ENCODE data around the gene HTT.

HTT gene

GRCh38 chr4:3188118-3188517 lies 113.6 kb downstream of the HTT start:
- no peak for DNase-seq (ENCODE audit: low read depth)
- no peak for TF ChIP-seq CTCF (conservative IDR thresholded peaks at IDR 0.05; ENCODE audit: control insufficient read depth, insufficient read depth, low read depth, low read length)
- H3K4me3 ChIP-seq (ENCODE audit: control insufficient read depth, low read depth, low read length): no peak overlapping the region

- no peak overlapping the region for H3K4me3 ChIP-seq (ENCODE audit: control insufficient read depth, low read depth, low read length)
- no peak for DNase-seq (ENCODE audit: low read depth)
- no peak for TF ChIP-seq CTCF (conservative IDR thresholded peaks at IDR 0.05; ENCODE audit: control insufficient read depth, insufficient read depth, low read depth, low read length)
Measured at GRCh38 chr4:3189459-3189858, 115.0 kb downstream of the HTT start.

- no peak for DNase-seq (ENCODE audit: low read depth)
- TF ChIP-seq CTCF (conservative IDR thresholded peaks at IDR 0.05; ENCODE audit: control insufficient read depth, insufficient read depth, low read depth, low read length): no peak
- no peak overlapping the region for H3K4me3 ChIP-seq (ENCODE audit: control insufficient read depth, low read depth, low read length)
Measured at GRCh38 chr4:3190549-3190948, 116.1 kb downstream of the HTT start.

GRCh38 chr4:3192188-3192587 lies 117.7 kb downstream of the HTT start:
- no peak for TF ChIP-seq CTCF (conservative IDR thresholded peaks at IDR 0.05; ENCODE audit: control insufficient read depth, insufficient read depth, low read depth, low read length)
- H3K4me3 ChIP-seq (ENCODE audit: control insufficient read depth, low read depth, low read length): no peak overlapping the region
- DNase-seq (ENCODE audit: low read depth): no peak

GRCh38 chr4:3192827-3193226 lies 118.3 kb downstream of the HTT start:
- no peak overlapping the region for H3K4me3 ChIP-seq (ENCODE audit: control insufficient read depth, low read depth, low read length)
- no peak for DNase-seq (ENCODE audit: low read depth)
- no peak for TF ChIP-seq CTCF (conservative IDR thresholded peaks at IDR 0.05; ENCODE audit: control insufficient read depth, insufficient read depth, low read depth, low read length)

- DNase-seq (ENCODE audit: low read depth): peak; percentile 25
- peak; percentile 5 for TF ChIP-seq CTCF (conservative IDR thresholded peaks at IDR 0.05; ENCODE audit: control insufficient read depth, insufficient read depth, low read depth, low read length)
- H3K4me3 ChIP-seq (ENCODE audit: control insufficient read depth, low read depth, low read length): no peak overlapping the region
Measured at GRCh38 chr4:3193531-3194203, 119.2 kb downstream of the HTT start.

Data from fibroblast of mammary gland (primary cell).